H9 (cell line): ENCODE measurements around the gene INVS. TPM values are rescaled to one million over a fixed set of nuclear protein-coding genes. Genes with fewer than 3 reads are reported as not detected.

Source experiments
- DNase-seq: peaks from one replicate; pipeline ENCODE4 v3.0.0-alpha.2; 2017
- H2AFZ ChIP-seq: one replicate; pipeline ENCODE4 v1.6.1; 2013; ENCODE audit warnings: mild to moderate bottlenecking, low read length, control low read depth, moderate library complexity
- H2AK5ac ChIP-seq: 2 replicates; pipeline ENCODE4 v1.6.1; 2013; ENCODE audit warnings: low read length, control low read depth, mixed read lengths; ENCODE audit not compliant: insufficient read length
- H2BK120ac ChIP-seq: one replicate; pipeline ENCODE4 v1.6.1; 2013; ENCODE audit warnings: low read depth, mild to moderate bottlenecking, low read length, control low read depth, inconsistent platforms; ENCODE audit not compliant: poor library complexity, severe bottlenecking
- H2BK12ac ChIP-seq: 2 replicates; pipeline ENCODE4 v1.6.1; 2013; ENCODE audit warnings: low read length, control low read depth, mixed read lengths, low read depth; ENCODE audit not compliant: insufficient read length
- H2BK15ac ChIP-seq: 2 replicates; pipeline ENCODE4 v1.6.1; 2013; ENCODE audit warnings: low read depth, low read length, control low read depth
- H2BK20ac ChIP-seq: one replicate; pipeline ENCODE4 v1.6.1; 2013; ENCODE audit warnings: low read depth, mild to moderate bottlenecking, low read length, control low read depth, inconsistent platforms; ENCODE audit not compliant: poor library complexity, severe bottlenecking
- H2BK5ac ChIP-seq: 2 replicates; pipeline ENCODE4 v1.6.1; 2013; ENCODE audit warnings: low read length, control low read depth, mixed read lengths; ENCODE audit not compliant: insufficient read length
- H3K14ac ChIP-seq: 2 replicates; pipeline ENCODE4 v1.6.1; 2013; ENCODE audit warnings: low read length, control low read depth; ENCODE audit not compliant: insufficient read depth
- H3K18ac ChIP-seq: 2 replicates; pipeline ENCODE4 v1.6.1; 2013; ENCODE audit warnings: low read depth, mild to moderate bottlenecking, mixed read lengths, low read length, control low read depth; ENCODE audit not compliant: insufficient read length
- H3K23ac ChIP-seq: 2 replicates; pipeline ENCODE4 v1.6.1; 2013; ENCODE audit warnings: low read length, control low read depth, mixed read lengths, low read depth; ENCODE audit not compliant: insufficient read length
- H3K23me2 ChIP-seq: 2 replicates; pipeline ENCODE4 v1.6.1; 2013; ENCODE audit warnings: low read depth, mild to moderate bottlenecking, mixed read lengths, low read length, control low read depth; ENCODE audit not compliant: insufficient read length, poor library complexity, severe bottlenecking
- H3K27ac ChIP-seq: 2 replicates; pipeline ENCODE4 v1.5.1; 2013; ENCODE audit warnings: low read length, control low read depth, mixed read lengths, low read depth; ENCODE audit not compliant: insufficient read length
- H3K27me3 ChIP-seq: 2 replicates; pipeline ENCODE4 v1.6.1; 2013; ENCODE audit warnings: low read length, control low read depth, inconsistent platforms; ENCODE audit not compliant: insufficient read depth
- H3K4ac ChIP-seq: 2 replicates; pipeline ENCODE4 v1.6.1; 2013; ENCODE audit warnings: low read depth, mild to moderate bottlenecking, control low read depth, inconsistent platforms, low read length, moderate library complexity
- H3K4me1 ChIP-seq: 2 replicates; pipeline ENCODE4 v1.6.1; 2013; ENCODE audit warnings: low read length, control low read depth, inconsistent platforms; ENCODE audit not compliant: insufficient read depth
- H3K4me2 ChIP-seq: 2 replicates; pipeline ENCODE4 v1.6.1; 2013; ENCODE audit warnings: low read length, control low read depth, mixed read lengths; ENCODE audit not compliant: insufficient read length, insufficient read depth
- H3K56ac ChIP-seq: 2 replicates; pipeline ENCODE4 v1.6.1; 2013; ENCODE audit warnings: low read depth, mild to moderate bottlenecking, mixed read lengths, low read length, control low read depth; ENCODE audit not compliant: insufficient read length
- H3K79me1 ChIP-seq: 2 replicates; pipeline ENCODE4 v1.6.1; 2013; ENCODE audit warnings: low read depth, mild to moderate bottlenecking, moderate library complexity, low read length, control low read depth, inconsistent platforms; ENCODE audit not compliant: insufficient read depth, poor library complexity, severe bottlenecking
- H3K79me2 ChIP-seq: 2 replicates; pipeline ENCODE4 v1.6.1; 2013; ENCODE audit warnings: low read length, control low read depth, inconsistent platforms; ENCODE audit not compliant: insufficient read depth
- H3K9ac ChIP-seq: 2 replicates; pipeline ENCODE4 v1.6.1; 2013; ENCODE audit warnings: low read length, control low read depth, mixed read lengths; ENCODE audit not compliant: insufficient read length; ENCODE audit errors: extremely low read depth
- H3K9me3 ChIP-seq: one replicate; pipeline ENCODE4 v1.6.1; 2013; ENCODE audit warnings: low read depth, low read length, inconsistent platforms; ENCODE audit not compliant: control insufficient read depth
- H3T11ph ChIP-seq: one replicate; pipeline ENCODE4 v1.6.1; 2013; ENCODE audit warnings: mild to moderate bottlenecking, low read length, control low read depth, inconsistent platforms
- H4K20me1 ChIP-seq: one replicate; pipeline ENCODE4 v1.6.1; 2013; ENCODE audit not compliant: control insufficient read depth, insufficient read length, insufficient read depth
- H4K5ac ChIP-seq: 2 replicates; pipeline ENCODE4 v1.6.1; 2013; ENCODE audit warnings: low read depth, mild to moderate bottlenecking, mixed read lengths, low read length, control low read depth; ENCODE audit not compliant: insufficient read length
- H4K8ac ChIP-seq: replicated peaks from 2 replicates; pipeline ENCODE4 v1.6.1; 2013; ENCODE audit warnings: low read length, control low read depth, mixed read lengths, low read depth; ENCODE audit not compliant: insufficient read length
- H4K91ac ChIP-seq: 2 replicates; pipeline ENCODE4 v1.6.1; 2013; ENCODE audit warnings: low read depth, mild to moderate bottlenecking, moderate library complexity, mixed read lengths, low read length, control low read depth; ENCODE audit not compliant: insufficient read length
- H3K27ac Mint-ChIP-seq, 3 experiments: 2 replicates in 2 of 3; 3 replicates in 1 of 3; pipeline ENCODE4 v1.8.0; 2020 to 2021; ENCODE audit warnings: mixed read lengths in 3 of 3, mild to moderate bottlenecking in 1 of 3, moderate library complexity in 1 of 3
- H3K27me3 Mint-ChIP-seq: 2 replicates; pipeline ENCODE4 v1.8.0; 2021; ENCODE audit warnings: low read depth, mild to moderate bottlenecking, moderate library complexity, mixed read lengths
- H3K36me3 Mint-ChIP-seq, 3 experiments: 2 replicates in 2 of 3; 3 replicates in 1 of 3; pipeline ENCODE4 v1.8.0; 2020 to 2021; ENCODE audit warnings: low read depth in 3 of 3, mixed read lengths in 3 of 3; ENCODE audit not compliant: insufficient read depth in 1 of 3
- H3K4me1 Mint-ChIP-seq, 2 experiments: 2 replicates each; pipeline ENCODE4 v1.8.0; 2020; ENCODE audit warnings: mixed read lengths in 2 of 2
- H3K4me3 Mint-ChIP-seq, 2 experiments: 2 replicates in 1 of 2; 3 replicates in 1 of 2; pipeline ENCODE4 v1.8.0; 2020 to 2021; ENCODE audit warnings: mild to moderate bottlenecking in 2 of 2, mixed read lengths in 2 of 2, moderate library complexity in 1 of 2
- H3K9me3 Mint-ChIP-seq, 2 experiments: 2 replicates in 1 of 2; 3 replicates in 1 of 2; pipeline ENCODE4 v1.8.0; 2020; ENCODE audit warnings: mild to moderate bottlenecking in 2 of 2, mixed read lengths in 2 of 2, moderate library complexity in 1 of 2
- WGBS: extraction: QIAGEN DNeasy Blood & Tissue Kit; methylation state at CpG from one replicate; pipeline ENCODE4 v1.1.7; 2013; ENCODE audit warnings: missing lambda C conversion rate, low lambda C conversion rate, mixed read lengths; ENCODE audit not compliant: insufficient read length; ENCODE audit errors: extremely low coverage; 5-methylcytosine and 5-hydroxymethylcytosine counted together
- total RNA-seq: library from RNA; stranded (reverse); gene quantifications from 2 replicates; pipeline ENCODE4 v1.2.1, GENCODE V29; 2021
- TF ChIP-seq, protein P1 (sequence below): fragments of 200-600 bp; sonication (generic); conservative IDR thresholded peaks from 3 replicates; pipeline ENCODE4 v1.8.0; 2021; ENCODE audit warnings: antibody characterized with exemption, mild to moderate bottlenecking

The INVS gene
- total RNA-seq, 1 experiment from 2014 or later: 7.5 TPM

DNA sequence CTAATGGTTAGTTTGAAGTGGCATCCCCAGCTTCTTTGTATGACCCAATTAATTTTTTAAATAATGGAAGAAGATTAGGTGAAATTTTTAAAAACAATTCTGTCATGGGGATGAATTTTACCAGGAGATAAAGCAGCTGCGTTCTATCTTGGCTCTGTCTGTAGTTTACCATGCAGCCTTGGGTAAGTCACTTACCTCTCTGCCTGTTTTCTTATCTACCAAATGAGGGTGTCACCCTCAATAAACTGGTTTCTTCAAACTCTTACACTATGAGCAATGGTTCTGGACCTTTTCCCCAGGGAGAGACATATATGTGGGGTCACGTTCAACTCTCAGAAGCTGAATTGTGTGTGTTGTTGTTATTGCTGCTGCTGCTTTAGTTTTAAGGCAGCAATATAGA is 182.0 kb downstream of the INVS start:
- Histone ChIP-seq H3K23ac (no peak overlapping the region), H3K56ac (no peak overlapping the region), H3K79me2 (no peaks in the 10 kb centered on the region), H3K4me2 (no peak overlapping the region), H3K23me2 (no peaks in the 10 kb centered on the region), H4K91ac (no peak overlapping the region), H3K4ac (no peak overlapping the region), H2BK20ac (no peak overlapping the region), H3K18ac (no peak overlapping the region), H3K14ac (no peak overlapping the region), H4K8ac (no peak overlapping the region), H3T11ph (no peak overlapping the region), H3K4me1 (no peaks in the 10 kb centered on the region), H3K9me3 (no peaks in the 10 kb centered on the region), H3K27ac (no peak overlapping the region), H3K27me3 (no peaks in the 10 kb centered on the region), H2AFZ (no peak overlapping the region), H2BK5ac (no peak overlapping the region), H3K79me1 (no peaks in the 10 kb centered on the region), H4K5ac (no peak overlapping the region), H2AK5ac (no peak overlapping the region), H2BK120ac (no peak overlapping the region), H2BK12ac (no peak overlapping the region), H3K9ac (no peak overlapping the region), H2BK15ac (no peak overlapping the region), H4K20me1 (no peaks in the 10 kb centered on the region)
- H3K4me3 Mint-ChIP-seq: no peak overlapping the region
- H3K27ac Mint-ChIP-seq: no peak overlapping the region; a peak in 1 of 7 replicates
- H3K36me3 Mint-ChIP-seq: peaks cover 13 to 18% (median 16%) of the 10 kb centered on the region in 3 experiments
- no peak for DNase-seq
- peaks cover 4 to 6% of the 10 kb centered on the region in 2 experiments; a peak in 1 of 5 replicates for H3K9me3 Mint-ChIP-seq
- H3K4me1 Mint-ChIP-seq: no peaks in the 10 kb centered on the region
- WGBS: no CpG with 5 or more reads among the region's 2 CpGs
- no peaks in the 10 kb centered on the region for H3K27me3 Mint-ChIP-seq
- TF ChIP-seq, protein P1, sequence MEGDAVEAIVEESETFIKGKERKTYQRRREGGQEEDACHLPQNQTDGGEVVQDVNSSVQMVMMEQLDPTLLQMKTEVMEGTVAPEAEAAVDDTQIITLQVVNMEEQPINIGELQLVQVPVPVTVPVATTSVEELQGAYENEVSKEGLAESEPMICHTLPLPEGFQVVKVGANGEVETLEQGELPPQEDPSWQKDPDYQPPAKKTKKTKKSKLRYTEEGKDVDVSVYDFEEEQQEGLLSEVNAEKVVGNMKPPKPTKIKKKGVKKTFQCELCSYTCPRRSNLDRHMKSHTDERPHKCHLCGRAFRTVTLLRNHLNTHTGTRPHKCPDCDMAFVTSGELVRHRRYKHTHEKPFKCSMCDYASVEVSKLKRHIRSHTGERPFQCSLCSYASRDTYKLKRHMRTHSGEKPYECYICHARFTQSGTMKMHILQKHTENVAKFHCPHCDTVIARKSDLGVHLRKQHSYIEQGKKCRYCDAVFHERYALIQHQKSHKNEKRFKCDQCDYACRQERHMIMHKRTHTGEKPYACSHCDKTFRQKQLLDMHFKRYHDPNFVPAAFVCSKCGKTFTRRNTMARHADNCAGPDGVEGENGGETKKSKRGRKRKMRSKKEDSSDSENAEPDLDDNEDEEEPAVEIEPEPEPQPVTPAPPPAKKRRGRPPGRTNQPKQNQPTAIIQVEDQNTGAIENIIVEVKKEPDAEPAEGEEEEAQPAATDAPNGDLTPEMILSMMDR: no peak
